T-helper 9 cell (primary cell): Measurements from ENCODE around the gene NTRK3.

Experiments
- DNase-seq: peaks from one replicate; pipeline ENCODE4 v3.0.0-alpha.2; 2020
- total RNA-seq, 2 donors: gene quantifications; one replicate each; lab custom pipeline; 2026; lab: John Stamatoyannopoulos, UW

NTRK3 gene
- total RNA-seq, result 0.07 to 0.24 reads per million in 2 donors

GRCh38 chr15:88256279-88257230, at the start of gene NTRK3:
Gene NTRK3 (minus strand): TSS chr15:88256739. CDS start chr15:88256153, 586 bp downstream.
- no peak for DNase-seq

GRCh38 chr15:88303395-88303794, 46.9 kb upstream of the NTRK3 start:
- no peak for DNase-seq

GRCh38 chr15:88302373-88302772, 45.8 kb upstream of the NTRK3 start:
- no peak for DNase-seq

GRCh38 chr15:88301311-88301710, 44.8 kb upstream of the NTRK3 start:
- no peak for DNase-seq

GRCh38 chr15:88300861-88301260, 44.3 kb upstream of the NTRK3 start:
- no peak for DNase-seq

GRCh38 chr15:88300089-88300488, 43.5 kb upstream of the NTRK3 start:
- no peak for DNase-seq

GRCh38 chr15:88299497-88299896, 43.0 kb upstream of the NTRK3 start:
- DNase-seq, result no peak

GRCh38 chr15:88288661-88289060, 32.1 kb upstream of the NTRK3 start:
- DNase-seq, result no peak

- no peak for DNase-seq
Observed at GRCh38 chr15:88288206-88288605, 31.7 kb upstream of the NTRK3 start.

GRCh38 chr15:88284318-88284998, 27.9 kb upstream of the NTRK3 start:
- no peak for DNase-seq

- DNase-seq, result no peak
Observed at GRCh38 chr15:88282614-88283013, 26.1 kb upstream of the NTRK3 start.

GRCh38 chr15:88276821-88277410, 20.4 kb upstream of the NTRK3 start:
- DNase-seq, result no peak

- DNase-seq, result no peak
Observed at GRCh38 chr15:88275804-88276203, 19.3 kb upstream of the NTRK3 start.

- DNase-seq, result peak; percentile 27
Observed at GRCh38 chr15:88274553-88275460, 18.3 kb upstream of the NTRK3 start.

- DNase-seq, result no peak
Observed at GRCh38 chr15:88272421-88272820, 15.9 kb upstream of the NTRK3 start.

- DNase-seq, result no peak
Observed at GRCh38 chr15:88269356-88270062, 13.0 kb upstream of the NTRK3 start.

GRCh38 chr15:88267720-88268119, 11.2 kb upstream of the NTRK3 start:
- no peak for DNase-seq

- no peak for DNase-seq
Observed at GRCh38 chr15:88266170-88266569, 9.6 kb upstream of the NTRK3 start.

- no peak for DNase-seq
Observed at GRCh38 chr15:88264622-88265021, 8.1 kb upstream of the NTRK3 start.

GRCh38 chr15:88262064-88262463, 5.5 kb upstream of the NTRK3 start:
- DNase-seq, result no peak

GRCh38 chr15:88258093-88258641, 1.6 kb upstream of the NTRK3 start:
- DNase-seq, result no peak
